Activated CD8-positive, alpha-beta T cell treated with anti-CD3 and anti-CD28 coated beads for 36 hours (primary cell): ENCODE data around the gene SLC6A13. TPM values are rescaled to one million over a fixed set of nuclear protein-coding genes. Genes with fewer than 3 reads are reported as not detected.
"Not testable (repeated sequence)": the region's sequence is repeated elsewhere in the genome, so short reads cannot be mapped to it uniquely, and the experiment has no call there.

ENCODE experiments used
- ATAC-seq: fragments of 200-7000 bp; cut with Tn5 transposase; one replicate; pipeline ENCODE4 v1.10.0; 2021; ENCODE audit warnings: mild to moderate bottlenecking, moderate library complexity
- CTCF ChIA-PET: fragments of 350-600 bp; sonication (Branson Sonifier 250); formaldehyde crosslinking; loops from one replicate; lab custom pipeline; 2021; ENCODE audit warnings: antibody characterized with exemption; lab: Charles Lee
- POLR2A ChIA-PET: fragments of 350-600 bp; sonication (Branson Sonifier 250); formaldehyde crosslinking; loops from one replicate; lab custom pipeline; 2021; ENCODE audit warnings: antibody characterized with exemption; lab: Charles Lee
- DNase-seq: peaks from one replicate; pipeline ENCODE4 v3.0.0-alpha.2; 2020
- H3K27ac Mint-ChIP-seq: one replicate; pipeline ENCODE4 v1.8.0; 2021; ENCODE audit warnings: mild to moderate bottlenecking, mixed read lengths
- H3K27me3 Mint-ChIP-seq: one replicate; pipeline ENCODE4 v1.8.0; 2021; ENCODE audit warnings: mixed read lengths
- H3K36me3 Mint-ChIP-seq: one replicate; pipeline ENCODE4 v1.8.0; 2021; ENCODE audit warnings: low read depth, mixed read lengths
- H3K4me1 Mint-ChIP-seq: one replicate; pipeline ENCODE4 v1.8.0; 2021; ENCODE audit warnings: low read depth, mixed read lengths
- H3K4me3 Mint-ChIP-seq: one replicate; pipeline ENCODE4 v1.8.0; 2021; ENCODE audit warnings: mild to moderate bottlenecking, moderate library complexity, mixed read lengths
- H3K9me3 Mint-ChIP-seq: one replicate; pipeline ENCODE4 v1.8.0; 2021; ENCODE audit warnings: mixed read lengths
- CTCF ChIP-seq: fragments of 200-600 bp; IDR thresholded peaks from one replicate; pipeline ENCODE4 v1.8.0; 2022; ENCODE audit warnings: antibody characterized with exemption, mild to moderate bottlenecking
- intact Hi-C: fragments of 100-400 bp; cut with micrococcal nuclease; formaldehyde crosslinking; loops from one replicate; pipeline ENCODE4 v1.10.0; 2022
- total RNA-seq, 2 experiments: library from RNA; stranded (reverse); gene quantifications; one replicate each; pipeline ENCODE4 v1.2.3, GENCODE V29; 2021

Gene SLC6A13
- total RNA-seq, 2 experiments from 2014 or later = not detected

- ChIA-PET POLR2A (no interaction called here), CTCF (interaction anchor here (0.7 kb wide), 1 partner anchor 19 kb away, joined by 4 read pairs; no protein-coding TSS in a partner anchor)
- intact Hi-C loops = no loop called here
- no peak for ATAC-seq
- no peak overlapping the region for H3K4me3 Mint-ChIP-seq
- TF ChIP-seq CTCF = no peak
- H3K36me3 Mint-ChIP-seq = no peaks in the 10 kb centered on the region
- no peak for DNase-seq
- peaks cover 2% of the 10 kb centered on the region for H3K27me3 Mint-ChIP-seq
- H3K4me1 Mint-ChIP-seq = no peaks in the 10 kb centered on the region
- H3K27ac Mint-ChIP-seq = no peak overlapping the region
- peaks cover 12% of the 10 kb centered on the region for H3K9me3 Mint-ChIP-seq
Measured at GRCh38 chr12:238736-239398, 23.8 kb downstream of the SLC6A13 start.

- no peak for DNase-seq
- TF ChIP-seq CTCF = no peak
- no peak overlapping the region for H3K4me3 Mint-ChIP-seq
- no peaks in the 10 kb centered on the region for H3K4me1 Mint-ChIP-seq
- ATAC-seq = no peak
- H3K27me3 Mint-ChIP-seq = peaks cover 2% of the 10 kb centered on the region
- H3K27ac Mint-ChIP-seq = no peak overlapping the region
- H3K36me3 Mint-ChIP-seq = no peaks in the 10 kb centered on the region
- intact Hi-C loops = no loop called here
- H3K9me3 Mint-ChIP-seq = peaks cover 12% of the 10 kb centered on the region
- ChIA-PET CTCF (interaction anchor here (0.7 kb wide), 1 partner anchor 18 kb away, joined by 4 read pairs; no protein-coding TSS in a partner anchor), POLR2A (no interaction called here)
Measured at GRCh38 chr12:238116-238515, 24.5 kb downstream of the SLC6A13 start.

GRCh38 chr12:237026-237815, 25.4 kb downstream of the SLC6A13 start:
- no peak for TF ChIP-seq CTCF
- Mint-ChIP-seq H3K27me3 (peaks cover 2% of the 10 kb centered on the region), H3K9me3 (peaks cover 12% of the 10 kb centered on the region), H3K4me3 (no peak overlapping the region), H3K27ac (no peak overlapping the region), H3K4me1 (no peaks in the 10 kb centered on the region), H3K36me3 (no peaks in the 10 kb centered on the region)
- DNase-seq (no peak), ATAC-seq (no peak)
- intact Hi-C loops = no loop called here
- POLR2A ChIA-PET = interaction anchor here (1.0 kb wide), 1 partner anchor 14 kb away, joined by 4 read pairs; no protein-coding TSS in a partner anchor
- CTCF ChIA-PET = no interaction called here

- H3K9me3 Mint-ChIP-seq = peaks cover 12% of the 10 kb centered on the region
- H3K4me1 Mint-ChIP-seq = no peaks in the 10 kb centered on the region
- no peak overlapping the region for H3K27ac Mint-ChIP-seq
- ATAC-seq (no peak), DNase-seq (no peak)
- no peak for TF ChIP-seq CTCF
- ChIA-PET CTCF (no interaction called here), POLR2A (interaction anchor here (1.0 kb wide), 1 partner anchor 13 kb away, joined by 4 read pairs; no protein-coding TSS in a partner anchor)
- H3K4me3 Mint-ChIP-seq = no peak overlapping the region
- intact Hi-C loops = no loop called here
- no peaks in the 10 kb centered on the region for H3K36me3 Mint-ChIP-seq
- peaks cover 2% of the 10 kb centered on the region for H3K27me3 Mint-ChIP-seq
Measured at GRCh38 chr12:236445-236844, 26.2 kb downstream of the SLC6A13 start.

- POLR2A ChIA-PET, H3K4me1 Mint-ChIP-seq, DNase-seq, H3K27me3 Mint-ChIP-seq, CTCF ChIA-PET, ATAC-seq, H3K27ac Mint-ChIP-seq, H3K36me3 Mint-ChIP-seq, H3K4me3 Mint-ChIP-seq, intact Hi-C loops: not testable (repeated sequence)
- H3K9me3 Mint-ChIP-seq = peaks cover 12% of the 10 kb centered on the region
Measured at GRCh38 chr12:235967-236366, 26.7 kb downstream of the SLC6A13 start.
